Daoy (cell line): ENCODE measurements around the gene SMLR1. TPM values are rescaled to one million over a fixed set of nuclear protein-coding genes. Genes with fewer than 3 reads are reported as not detected.
A peak's percentile ranks its signal among the peaks of the same experiment; 100 is the strongest.

ENCODE experiments used
- DNase-seq: peaks from one replicate; pipeline ENCODE4 v3.0.0-alpha.2; 2015; ENCODE audit warnings: low read depth
- total RNA-seq: library from RNA; depleted of rRNA; stranded (reverse); fragments of >200 nt; shearing (Covaris generic); gene quantifications from 2 replicates; pipeline ENCODE4 v1.2.3, GENCODE V29; 2014

The SMLR1 gene
- total RNA-seq, 1 experiment from 2014 or later: not detected

- DNase-seq: no peak
These were observed 2.1 kb upstream of the SMLR1 start for GRCh38 chr6:130824978-130825694.

DNA sequence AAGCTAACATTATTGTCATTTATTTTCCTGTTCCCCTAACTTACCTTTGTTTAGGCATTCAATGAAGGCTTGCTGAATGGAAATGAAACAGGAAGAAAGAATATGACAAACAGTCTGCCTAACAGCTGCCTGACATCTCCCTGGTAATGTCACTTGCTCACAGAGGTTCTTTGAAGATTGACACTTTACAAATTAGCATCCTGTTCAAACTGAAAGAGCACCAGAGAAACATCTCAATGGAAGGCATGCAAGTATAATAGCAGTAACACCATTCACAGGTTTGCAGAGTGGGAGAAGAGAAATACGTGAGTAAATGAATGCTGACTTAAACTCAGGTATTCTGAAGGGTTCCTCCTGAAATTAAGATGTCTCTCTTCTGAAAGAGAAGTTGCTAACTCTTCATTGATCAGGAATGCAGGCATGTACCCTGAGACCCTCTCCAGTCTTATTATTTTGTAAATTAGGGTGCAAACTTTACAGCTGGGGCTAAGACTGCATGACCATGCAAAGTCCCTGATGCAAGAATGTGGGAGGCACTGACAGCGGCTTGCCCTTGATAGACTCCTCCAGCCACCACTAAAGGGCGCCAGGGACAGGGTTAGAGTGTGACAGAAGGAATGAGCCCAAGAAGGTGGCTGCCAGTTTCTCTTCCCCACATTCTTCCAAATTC is 1.3 kb upstream of the SMLR1 start:
- no peak for DNase-seq

- no peak for DNase-seq
These were observed 562 bp upstream of the SMLR1 start for GRCh38 chr6:130826442-130827246.

DNA sequence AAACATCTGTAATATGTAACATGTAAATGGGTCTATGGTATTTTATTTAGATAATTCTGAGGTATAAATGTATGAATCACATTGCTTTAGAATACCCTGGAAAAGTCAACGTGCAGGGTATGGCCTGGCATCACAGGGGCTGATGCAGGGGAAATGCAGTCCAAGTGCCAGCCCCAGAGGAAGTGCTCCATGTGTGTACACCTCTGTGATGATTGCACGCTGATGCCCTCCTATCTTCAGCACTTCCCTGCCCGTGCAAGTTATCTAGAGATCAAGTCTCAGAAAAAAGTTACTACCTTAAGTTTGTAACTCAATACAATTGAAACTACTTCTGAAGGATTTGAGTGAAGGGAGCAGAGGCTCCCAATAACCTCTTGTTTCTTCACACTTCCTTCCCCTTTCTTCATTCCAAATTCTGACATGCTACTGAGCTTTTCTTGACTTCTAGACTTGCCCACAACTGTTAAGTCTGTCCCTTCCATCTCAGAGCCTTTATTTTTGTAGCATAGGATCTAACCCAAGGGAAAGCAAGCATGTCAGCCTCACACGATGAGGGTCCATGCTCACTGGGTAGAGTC is 2.2 kb downstream of the SMLR1 start:
- no peak for DNase-seq

GRCh38 chr6:130831607-130832006 is 4.4 kb downstream of the SMLR1 start:
- DNase-seq: no peak

GRCh38 chr6:130833569-130833968 is 6.4 kb downstream of the SMLR1 start:
- DNase-seq: no peak

- no peak for DNase-seq
These were observed 7.5 kb downstream of the SMLR1 start for GRCh38 chr6:130834482-130835251.

DNA sequence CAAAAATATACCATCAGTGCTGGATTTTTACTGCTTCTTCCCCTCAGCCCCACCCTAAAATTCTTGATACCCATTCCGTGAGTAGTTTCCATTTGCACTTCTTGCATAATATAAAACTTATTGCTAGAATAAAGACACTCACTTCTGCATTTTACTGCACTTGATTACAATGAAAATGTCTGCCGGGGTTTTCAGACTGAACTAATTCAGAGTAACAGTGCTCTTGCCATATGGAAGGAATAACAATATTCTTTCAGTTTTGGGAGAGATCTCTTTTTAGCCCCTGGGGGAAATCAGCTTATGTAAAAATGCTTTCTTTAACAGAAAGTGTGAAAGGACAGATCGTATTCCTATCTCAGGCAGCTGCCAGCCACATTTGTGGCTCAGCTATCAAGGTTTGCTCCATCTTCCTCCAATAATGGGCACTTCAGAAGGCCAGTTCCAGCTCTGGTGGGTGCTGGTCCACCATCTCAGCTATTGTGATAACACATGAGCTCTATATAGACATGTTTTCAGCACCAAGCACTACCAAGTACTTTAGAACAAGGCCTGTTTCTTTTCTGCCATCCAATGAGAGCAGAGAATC is 8.9 kb downstream of the SMLR1 start:
- no peak for DNase-seq

DNA sequence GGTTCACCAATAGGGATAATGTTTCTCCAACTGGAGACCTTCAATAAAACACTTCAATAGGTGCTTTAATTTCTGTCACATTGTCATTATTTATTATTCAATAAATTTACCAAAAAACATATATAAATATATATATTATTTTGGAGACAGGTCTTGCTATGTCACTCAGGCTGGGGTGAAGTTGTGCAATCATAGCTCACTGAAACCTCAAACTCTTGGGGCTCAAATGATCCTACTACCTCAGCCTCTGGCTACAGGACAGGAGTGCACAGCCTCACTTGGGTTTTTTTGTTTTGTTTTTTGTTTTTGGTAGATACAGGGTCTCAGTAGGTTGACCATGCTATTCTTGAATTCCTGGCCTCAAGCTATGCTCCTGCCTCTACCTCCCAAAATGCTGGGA is 9.9 kb downstream of the SMLR1 start:
- DNase-seq: no peak

- DNase-seq: no peak
These were observed 11.1 kb downstream of the SMLR1 start for GRCh38 chr6:130838250-130838860.

GRCh38 chr6:130838951-130839350 is 11.7 kb downstream of the SMLR1 start:
- DNase-seq: no peak

GRCh38 chr6:130839379-130839778 is 12.2 kb downstream of the SMLR1 start:
- no peak for DNase-seq

DNA sequence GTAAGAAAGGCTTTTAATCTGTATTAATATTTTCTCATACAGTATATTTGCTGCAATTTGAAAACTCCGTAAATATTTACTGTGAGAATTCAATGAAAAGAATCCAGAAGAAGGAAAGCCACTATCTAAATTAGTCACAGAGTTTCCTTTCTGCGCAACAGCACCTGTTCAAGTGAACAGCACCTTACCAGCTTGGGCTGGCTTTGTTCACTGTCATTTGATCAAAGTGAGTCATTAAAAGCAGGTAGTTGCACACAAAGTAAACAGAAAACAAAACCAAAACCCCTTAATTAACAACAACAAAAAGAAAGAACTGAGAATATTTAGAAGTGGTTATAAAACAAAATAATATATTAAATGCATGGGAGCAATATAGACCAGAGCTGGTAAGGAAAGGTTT is 12.8 kb downstream of the SMLR1 start:
- no peak for DNase-seq

DNA sequence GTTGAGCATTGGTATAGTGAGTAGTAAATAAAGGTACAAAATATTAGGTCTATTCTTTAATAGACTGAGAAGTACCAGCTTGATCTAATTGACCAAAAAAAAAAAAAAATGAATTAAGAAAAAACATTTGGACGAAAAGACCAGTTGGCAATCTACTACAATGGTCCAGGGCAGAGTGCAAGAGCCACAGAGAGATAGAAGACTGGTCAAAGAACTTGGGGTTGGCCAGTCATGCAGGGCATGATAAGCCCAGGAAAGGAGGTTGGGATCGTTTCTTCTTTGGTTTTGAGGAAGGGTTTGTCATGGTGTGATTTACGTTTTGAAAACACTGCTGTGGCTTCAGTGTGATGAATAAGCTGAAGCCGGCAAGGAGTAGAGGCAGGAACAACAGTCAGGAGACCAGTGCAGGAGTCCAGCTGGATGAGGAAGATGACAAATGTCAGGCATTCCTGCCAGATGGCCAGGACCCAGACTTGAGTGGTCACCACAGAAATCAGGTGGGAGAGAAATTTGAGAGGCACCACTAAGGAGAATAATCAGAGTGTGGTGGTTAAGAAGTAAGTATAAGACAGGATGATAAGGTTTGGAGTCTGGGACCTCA is 14.0 kb downstream of the SMLR1 start:
- no peak for DNase-seq

DNA sequence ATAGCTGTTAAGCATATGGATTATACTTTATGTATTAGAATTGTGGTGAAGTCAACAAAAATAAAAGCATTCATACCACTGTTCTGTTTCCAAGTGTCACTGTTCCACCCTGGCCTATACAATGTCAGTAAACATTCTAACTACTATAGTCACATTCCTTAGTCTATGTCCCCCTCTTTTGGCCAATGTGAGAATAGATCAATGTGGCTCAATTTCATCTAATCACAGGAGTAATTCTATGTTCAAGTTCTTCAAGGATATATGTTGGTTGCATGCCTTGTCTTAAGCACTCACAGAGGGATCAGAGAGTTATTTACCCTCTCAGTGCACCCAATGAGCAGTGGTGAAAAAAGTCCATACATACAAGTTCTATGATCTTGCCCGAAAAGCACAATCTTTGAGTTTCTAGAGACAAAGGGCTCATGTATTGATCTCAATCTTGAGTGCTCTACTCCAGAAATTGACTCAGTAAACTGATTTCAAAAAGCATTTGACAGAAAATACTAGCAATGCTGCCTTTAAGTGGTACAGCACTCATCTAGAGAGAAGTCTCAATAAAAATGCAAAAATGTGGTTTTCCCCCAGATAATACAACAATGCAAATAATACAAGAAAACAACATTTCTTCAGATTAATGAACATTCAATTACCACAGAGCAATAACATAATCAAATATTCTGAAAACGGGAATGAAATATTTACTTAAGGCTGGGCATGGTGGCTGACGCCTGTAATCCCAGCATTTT is 16.5 kb downstream of the SMLR1 start:
- DNase-seq: peak; percentile 17

- no peak for DNase-seq
These were observed 19.3 kb downstream of the SMLR1 start for GRCh38 chr6:130846501-130846900.

- no peak for DNase-seq
These were observed 20.1 kb downstream of the SMLR1 start for GRCh38 chr6:130847001-130847910.

DNA sequence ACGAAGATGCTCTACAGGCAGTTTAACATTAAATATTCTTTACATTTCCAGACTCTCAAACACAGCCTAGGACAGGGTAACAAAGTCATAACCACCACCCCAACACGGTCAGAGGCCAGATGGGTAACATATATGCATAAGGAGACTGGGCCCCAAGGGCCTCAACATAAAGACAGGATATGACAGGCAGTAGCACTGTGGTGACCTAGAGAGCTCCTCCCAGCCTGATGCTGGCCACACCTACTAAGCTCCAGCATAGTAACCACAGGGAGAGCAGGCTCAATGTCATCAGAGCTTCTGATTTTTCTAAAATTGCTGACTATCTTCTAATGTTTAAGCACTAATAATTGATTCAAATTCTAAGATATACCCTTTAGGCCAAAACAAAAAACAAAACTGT is 21.7 kb downstream of the SMLR1 start:
- peak; percentile 23 for DNase-seq

GRCh38 chr6:130849594-130849993 is 22.4 kb downstream of the SMLR1 start:
- no peak for DNase-seq
